ENCODE data around the gene TRIM51G.
"Not testable (repeated sequence)": the region's sequence is repeated elsewhere in the genome, so short reads cannot be mapped to it uniquely, and the experiment has no call there.

The TRIM51G gene

GRCh38 chr11:48983785-48984184, at the start of gene TRIM51G:
TSS of gene TRIM51G (minus strand) at chr11:48983885. CDS start at chr11:48981695, 2,190 bp downstream.
- H3K4me1 Mint-ChIP-seq; H3K36me3 Mint-ChIP-seq; ATAC-seq (replicated peaks); H3K27me3 Mint-ChIP-seq; H3K27ac Mint-ChIP-seq; H3K9me3 Mint-ChIP-seq; H3K4me3 Mint-ChIP-seq; DNase-seq: not testable (repeated sequence)

GRCh38 chr11:49028523-49028922, 44.8 kb upstream of the TRIM51G start, which contains the start of gene TRIM49B:
TSS of gene TRIM49B (plus strand) at chr11:49028823. CDS start at chr11:49031600, 2,777 bp downstream.
- not testable (repeated sequence) for H3K9me3 Mint-ChIP-seq; H3K4me3 Mint-ChIP-seq; ATAC-seq (replicated peaks); H3K36me3 Mint-ChIP-seq; H3K27me3 Mint-ChIP-seq; H3K27ac Mint-ChIP-seq; DNase-seq; H3K4me1 Mint-ChIP-seq

GRCh38 chr11:48968592-48968991, 15.1 kb downstream of the TRIM51G start:
- H3K36me3 Mint-ChIP-seq; H3K27me3 Mint-ChIP-seq; H3K27ac Mint-ChIP-seq; H3K9me3 Mint-ChIP-seq; ATAC-seq (replicated peaks); DNase-seq; H3K4me3 Mint-ChIP-seq; H3K4me1 Mint-ChIP-seq: not testable (repeated sequence)

GRCh38 chr11:48955315-48956049, 28.2 kb downstream of the TRIM51G start:
- H3K4me1 Mint-ChIP-seq; H3K27ac Mint-ChIP-seq; DNase-seq; H3K36me3 Mint-ChIP-seq; ATAC-seq (replicated peaks); H3K9me3 Mint-ChIP-seq; H3K4me3 Mint-ChIP-seq; H3K27me3 Mint-ChIP-seq: not testable (repeated sequence)

- H3K36me3 Mint-ChIP-seq; H3K4me1 Mint-ChIP-seq; DNase-seq; H3K4me3 Mint-ChIP-seq; H3K27me3 Mint-ChIP-seq; ATAC-seq (replicated peaks); H3K9me3 Mint-ChIP-seq; H3K27ac Mint-ChIP-seq: not testable (repeated sequence)
Measured at GRCh38 chr11:48945796-48946195, 37.9 kb downstream of the TRIM51G start.
